ENCODE measurements around the gene SLFNL1.
A peak's percentile ranks its signal among the peaks of the same experiment; 100 is the strongest.

The SLFNL1 gene

GRCh38 chr1:41020109-41020576, 1.4 kb downstream of the SLFNL1 start:
- DNase-seq (ENCODE audit: low spot score), result no peak

GRCh38 chr1:41019353-41019745, 2.2 kb downstream of the SLFNL1 start:
- DNase-seq (ENCODE audit: low spot score), result no peak

GRCh38 chr1:41018018-41018410, 3.5 kb downstream of the SLFNL1 start:
- no peak for DNase-seq (ENCODE audit: low spot score)

DNA sequence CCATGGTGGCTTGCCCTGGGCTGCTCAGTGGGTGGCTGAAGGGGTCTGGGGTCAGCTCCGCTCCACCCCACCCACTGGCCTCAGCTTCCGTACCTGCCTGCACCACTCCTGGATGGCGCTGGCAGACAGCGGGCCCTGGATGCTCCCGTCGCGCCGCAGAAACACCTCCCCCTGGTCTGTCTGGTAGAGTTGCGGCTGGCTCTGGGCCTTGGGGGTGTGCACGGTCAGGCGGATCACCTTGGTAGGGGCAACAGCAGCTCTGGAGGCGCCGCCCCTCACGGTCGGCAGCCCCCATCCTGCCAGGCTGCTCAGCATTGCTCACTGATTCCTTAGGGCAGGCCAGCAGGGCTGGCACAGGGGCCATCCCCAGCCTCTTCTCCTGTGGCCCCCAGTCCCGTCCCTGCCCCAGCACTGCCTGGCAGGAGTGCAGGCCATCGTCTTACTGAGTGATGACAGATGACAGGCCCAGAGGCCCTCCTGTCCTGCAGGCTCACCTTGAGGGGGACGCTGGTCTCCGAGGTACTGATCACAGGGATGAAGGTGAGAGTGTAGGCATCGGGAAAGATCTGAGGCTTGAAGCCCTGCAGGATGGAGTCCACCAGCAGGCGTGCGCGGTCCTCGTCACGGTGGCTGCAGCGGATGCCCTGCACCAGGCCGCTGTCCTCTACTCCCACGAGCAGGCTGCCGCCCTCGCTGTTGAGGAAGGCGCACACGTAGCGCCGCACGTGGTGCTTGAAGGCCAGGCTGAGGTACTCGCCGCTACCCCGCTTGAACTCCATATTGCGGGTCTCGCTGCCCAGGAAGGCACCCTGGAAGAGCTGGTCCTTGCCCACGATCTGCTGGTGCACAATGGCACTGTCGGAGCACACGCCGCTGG, 4.1 kb downstream of the SLFNL1 start:
- no peak for DNase-seq (ENCODE audit: low spot score)

DNA sequence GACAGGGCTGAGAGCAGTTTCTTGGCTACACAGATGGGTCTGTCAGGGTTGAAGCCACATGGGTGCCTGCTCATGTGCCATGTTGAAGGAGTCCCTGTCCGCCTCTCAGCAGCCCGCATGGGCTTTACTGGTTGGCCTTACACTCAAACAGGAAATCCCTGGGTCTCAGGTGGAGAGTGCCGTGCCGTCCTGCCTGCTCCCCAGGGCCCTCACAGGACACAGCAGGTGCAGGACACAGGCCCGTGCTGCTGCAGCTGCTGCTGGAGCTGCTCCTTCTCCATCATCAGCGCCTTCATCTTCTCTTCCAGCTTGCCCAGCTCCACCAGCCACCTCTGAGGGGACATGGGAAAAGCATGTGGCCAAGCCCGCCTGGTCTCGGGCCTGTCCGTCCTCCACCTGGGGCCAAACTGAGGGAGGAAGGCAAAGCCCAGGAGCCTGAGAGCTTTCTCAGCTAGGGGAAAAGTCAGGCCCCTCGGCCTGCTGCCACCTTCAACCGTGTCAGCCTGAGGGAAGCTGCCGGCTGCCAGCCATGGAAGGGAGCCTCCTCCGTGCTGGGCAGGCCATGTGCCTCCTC, 5.5 kb downstream of the SLFNL1 start:
- no peak for DNase-seq (ENCODE audit: low spot score)

GRCh38 chr1:41015281-41015896, 6.1 kb downstream of the SLFNL1 start:
- DNase-seq (ENCODE audit: low spot score), result no peak

DNA sequence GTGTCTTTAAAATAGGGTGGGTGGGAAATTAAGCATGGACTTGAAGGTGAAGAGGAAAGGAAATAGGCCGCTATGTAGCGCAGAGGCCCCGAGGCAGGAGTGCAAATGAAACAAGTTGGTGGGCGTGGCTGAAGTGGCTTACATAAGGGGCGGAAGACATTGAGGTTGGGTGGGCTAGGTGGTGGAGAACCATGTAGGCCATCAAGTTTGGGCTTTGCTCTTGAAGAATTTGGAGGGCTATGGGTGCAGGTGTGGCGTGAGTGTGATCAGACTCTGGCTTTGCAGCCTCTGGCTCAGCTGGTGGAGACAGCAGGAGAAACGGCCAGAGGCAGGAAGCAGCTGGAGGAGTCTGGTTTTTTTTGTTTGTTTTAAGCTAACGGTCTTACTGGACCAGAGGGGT, 6.7 kb downstream of the SLFNL1 start:
- DNase-seq (ENCODE audit: low spot score), result no peak

- no peak for DNase-seq (ENCODE audit: low spot score)
Measured at GRCh38 chr1:41013796-41014195, 7.7 kb downstream of the SLFNL1 start.

DNA sequence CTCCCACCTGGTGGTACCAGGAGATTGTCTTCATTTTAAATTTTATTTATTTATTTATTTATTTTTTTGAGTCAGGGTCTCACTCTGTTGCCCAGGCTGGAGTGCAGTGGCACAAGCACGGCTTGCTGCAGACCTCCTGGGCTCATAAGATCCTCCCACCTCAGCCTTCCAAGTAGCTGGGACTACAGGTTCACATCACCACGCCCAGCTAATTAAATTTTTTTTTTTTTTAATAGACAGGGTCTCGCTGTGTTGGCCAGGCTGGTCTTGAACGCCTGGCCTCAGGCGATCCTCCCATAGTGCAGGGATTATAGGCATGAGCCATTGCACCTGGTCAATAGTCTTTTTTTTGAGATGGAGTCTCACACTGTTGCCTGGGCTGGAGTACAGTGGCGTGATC, 8.5 kb downstream of the SLFNL1 start:
- DNase-seq (ENCODE audit: low spot score), result no peak

DNA sequence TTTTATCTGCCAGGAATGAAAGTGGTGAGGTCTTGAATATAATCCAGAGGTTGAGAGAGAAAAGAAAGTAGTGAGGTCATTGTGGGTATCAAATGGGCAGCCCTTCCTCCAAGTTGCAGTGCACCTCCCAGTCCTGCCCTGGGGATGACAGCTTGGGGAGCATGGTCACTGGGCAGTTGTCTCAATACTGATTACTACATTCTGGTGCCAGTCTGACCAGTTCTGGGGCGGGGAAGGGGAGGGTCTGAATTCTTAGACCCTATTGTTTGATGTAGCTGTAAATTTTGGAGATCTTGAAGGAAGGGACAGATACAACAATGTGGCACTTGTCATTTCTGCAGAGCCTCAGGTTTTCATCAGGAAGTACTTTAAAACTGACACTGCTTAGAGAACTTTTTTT, 11.2 kb downstream of the SLFNL1 start:
- DNase-seq (ENCODE audit: low spot score), result no peak

- no peak for DNase-seq (ENCODE audit: low spot score)
Measured at GRCh38 chr1:41009466-41009865, 12.1 kb downstream of the SLFNL1 start.

- no peak for DNase-seq (ENCODE audit: low spot score)
Measured at GRCh38 chr1:41006942-41007865, 14.3 kb downstream of the SLFNL1 start.

DNA sequence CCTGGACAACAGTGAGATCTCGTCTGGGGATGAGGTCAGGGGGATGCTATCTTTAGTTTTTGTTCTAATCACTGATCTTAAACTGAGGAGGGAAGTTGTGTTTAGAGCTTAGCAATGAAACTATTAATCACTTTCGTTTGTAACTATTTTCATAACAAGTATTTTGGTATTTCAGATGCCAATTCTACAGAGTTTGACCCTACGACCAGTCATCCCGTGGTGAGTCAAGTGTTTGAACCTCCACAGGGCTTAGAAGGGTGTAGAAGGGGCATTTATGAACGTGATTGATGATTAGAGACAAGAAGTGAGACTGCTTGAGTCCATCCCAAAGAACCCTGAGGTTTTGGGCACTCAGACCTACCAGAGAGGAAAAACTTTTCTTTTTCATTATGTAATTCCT, 15.6 kb downstream of the SLFNL1 start:
- DNase-seq (ENCODE audit: low spot score), result no peak

DNA sequence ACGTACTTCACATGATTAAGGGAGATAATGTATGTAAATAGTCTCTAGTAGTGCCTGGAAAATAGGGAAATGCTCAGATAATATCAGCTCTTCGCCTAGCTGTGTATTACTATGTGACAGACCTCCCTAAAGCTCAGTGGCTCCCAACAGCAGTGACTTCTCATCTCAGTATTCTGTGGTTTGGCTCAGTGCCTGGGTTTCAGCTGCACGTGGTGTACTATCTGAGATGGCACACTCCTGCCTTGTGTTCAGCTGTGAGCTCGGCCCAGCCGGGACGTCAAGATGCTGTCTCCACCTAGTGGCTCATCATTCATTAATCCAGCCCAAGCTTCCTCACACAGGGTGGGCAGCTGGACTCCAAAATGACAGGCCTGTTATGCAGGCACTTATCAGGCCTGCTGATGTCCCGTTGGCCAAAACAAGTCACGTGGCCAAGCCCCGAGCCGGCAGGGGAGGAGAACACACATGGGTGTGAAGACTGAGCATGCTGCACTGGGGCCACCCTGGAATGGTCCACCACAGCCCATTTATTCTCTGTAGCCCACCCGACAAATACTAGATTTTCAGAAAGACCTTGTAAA, 17.8 kb downstream of the SLFNL1 start:
- DNase-seq (ENCODE audit: low spot score), result peak; percentile 72

DNA sequence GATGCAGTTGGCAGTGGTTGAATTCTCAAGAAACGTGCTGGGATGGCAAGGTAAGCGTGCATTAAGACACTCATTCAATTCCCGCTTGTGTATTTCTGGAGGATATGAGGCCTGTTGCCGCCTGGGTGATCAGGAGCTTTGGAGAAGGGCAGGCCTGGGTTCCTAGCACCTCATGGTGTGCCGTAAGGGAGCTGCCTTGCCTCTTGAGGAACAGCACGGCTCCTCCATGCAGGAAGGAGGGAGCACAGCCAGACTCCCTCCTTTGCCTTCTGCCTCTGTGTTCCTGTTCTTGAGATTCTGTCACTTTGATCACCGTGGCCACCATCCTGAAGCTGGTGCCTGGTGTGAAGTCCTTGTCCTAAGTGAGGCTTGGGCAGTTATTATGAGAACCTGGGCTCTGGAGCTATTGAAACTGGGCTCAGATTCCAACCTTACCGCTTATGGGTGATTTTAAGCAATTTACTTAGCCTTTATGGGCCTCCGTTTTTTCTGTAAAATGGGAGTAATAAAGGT, 18.3 kb downstream of the SLFNL1 start:
- DNase-seq (ENCODE audit: low spot score), result no peak

GRCh38 chr1:40998668-40999067, 22.9 kb downstream of the SLFNL1 start:
- no peak for DNase-seq (ENCODE audit: low spot score)

DNA sequence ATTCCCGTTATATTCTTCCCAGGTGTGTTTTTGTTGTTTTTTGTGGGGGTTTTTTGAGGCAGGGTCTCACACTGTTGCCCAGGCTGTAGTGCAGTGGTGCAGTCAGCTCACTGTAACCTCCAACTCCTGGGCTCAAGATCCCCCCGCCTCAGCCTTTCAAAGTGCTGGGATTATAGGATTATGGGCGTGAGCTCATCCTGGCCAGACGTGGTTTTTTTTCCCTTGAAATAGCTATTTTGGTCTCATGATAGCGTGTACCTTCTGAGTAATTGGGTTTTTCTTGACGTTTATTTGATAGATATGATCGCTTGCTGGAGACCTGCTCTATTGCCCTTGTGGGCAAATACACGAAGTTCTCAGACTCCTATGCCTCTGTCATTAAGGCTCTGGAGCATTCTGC, 24.4 kb downstream of the SLFNL1 start:
- DNase-seq (ENCODE audit: low spot score), result no peak

GRCh38 chr1:40989066-40989465, 32.5 kb downstream of the SLFNL1 start:
- no peak for DNase-seq (ENCODE audit: low spot score)

GRCh38 chr1:40988280-40988679, 33.2 kb downstream of the SLFNL1 start:
- no peak for DNase-seq (ENCODE audit: low spot score)

GRCh38 chr1:40987439-40988276, 33.9 kb downstream of the SLFNL1 start:
- DNase-seq (ENCODE audit: low spot score), result peak; percentile 33

DNA sequence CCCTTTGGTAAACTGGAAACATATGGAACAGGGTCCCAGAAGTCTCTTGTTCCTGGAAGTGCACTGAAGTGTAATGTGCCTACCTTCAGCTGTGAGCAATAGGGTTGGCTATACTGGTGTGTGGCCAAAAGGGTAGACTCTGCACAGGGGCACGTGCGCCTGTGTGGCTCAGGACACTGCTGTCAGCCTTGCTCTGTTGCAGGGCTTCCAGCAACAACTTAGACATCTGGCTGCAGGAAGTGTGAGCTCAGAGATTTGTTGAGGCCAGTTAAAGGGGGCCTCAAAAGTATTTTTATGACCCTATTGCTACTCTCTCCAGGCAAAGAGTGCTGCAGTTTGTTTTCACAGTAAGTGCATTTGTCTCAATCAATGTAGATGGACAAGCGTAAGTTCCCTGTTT, 34.6 kb downstream of the SLFNL1 start:
- peak; percentile 42 for DNase-seq (ENCODE audit: low spot score)
